SIG-M5 treated with dmso at 0.1 percent for 504 hours (cell line): ENCODE data around the gene WDR77.

Experiments used
- DNase-seq: peaks from one replicate; lab custom pipeline; 2025; ENCODE audit not compliant: unreplicated experiment; lab: John Stamatoyannopoulos, UW

WDR77 gene

GRCh38 chr1:111441573-111442192, 7.4 kb downstream of the WDR77 start:
- peak; percentile 40 for DNase-seq

GRCh38 chr1:111439461-111440351, 9.3 kb downstream of the WDR77 start:
- no peak for DNase-seq

GRCh38 chr1:111436726-111437125, 12.3 kb downstream of the WDR77 start:
- DNase-seq: no peak

- no peak for DNase-seq
These were observed 24.8 kb downstream of the WDR77 start for GRCh38 chr1:111424281-111424680.

- DNase-seq: peak; percentile 42
These were observed 26.3 kb downstream of the WDR77 start for GRCh38 chr1:111422546-111423391.

GRCh38 chr1:111420377-111420776, 28.7 kb downstream of the WDR77 start:
- DNase-seq: no peak

GRCh38 chr1:111419037-111419436, 30.0 kb downstream of the WDR77 start:
- no peak for DNase-seq

- DNase-seq: no peak
These were observed 31.3 kb downstream of the WDR77 start for GRCh38 chr1:111417755-111418154.

GRCh38 chr1:111415461-111415860, 33.6 kb downstream of the WDR77 start:
- no peak for DNase-seq

GRCh38 chr1:111414756-111415155, 34.3 kb downstream of the WDR77 start:
- no peak for DNase-seq

- no peak for DNase-seq
These were observed 36.2 kb downstream of the WDR77 start for GRCh38 chr1:111412839-111413238.

GRCh38 chr1:111407301-111407700, 41.8 kb downstream of the WDR77 start:
- no peak for DNase-seq

GRCh38 chr1:111406321-111406768, 42.7 kb downstream of the WDR77 start:
- no peak for DNase-seq

- DNase-seq: no peak
These were observed 44.5 kb downstream of the WDR77 start for GRCh38 chr1:111404588-111404987.

- no peak for DNase-seq
These were observed 47.0 kb downstream of the WDR77 start for GRCh38 chr1:111402083-111402482.

GRCh38 chr1:111399792-111400610, 49.1 kb downstream of the WDR77 start:
- DNase-seq: peak; percentile 31

- peak; percentile 28 for DNase-seq
These were observed 56.6 kb downstream of the WDR77 start for GRCh38 chr1:111392460-111392945.

GRCh38 chr1:111392042-111392441, 57.0 kb downstream of the WDR77 start:
- DNase-seq: no peak
